PC-3 (cell line): Measurements from ENCODE around the gene SLMAP. TPM values are rescaled to one million over a fixed set of nuclear protein-coding genes. Genes with fewer than 3 reads are reported as not detected.

Experiments
- ATAC-seq: fragments of 200-7000 bp; cut with Tn5 transposase; 2 replicates; pipeline ENCODE4 v1.9.1; 2020; ENCODE audit warnings: mild to moderate bottlenecking, moderate library complexity
- BruUV-seq: library from RNA; stranded (reverse); fragments of 400-500 nt; replicated peaks from 2 replicates; lab custom pipeline; 2021; lab: Mats Ljungman, UMichigan
- CTCF ChIA-PET: fragments of 300-600 bp; sonication (Branson Sonifier 250); formaldehyde crosslinking; loops from one replicate; lab custom pipeline; 2022; ENCODE audit warnings: antibody characterized with exemption; lab: Charles Lee
- POLR2A ChIA-PET: fragments of 300-600 bp; sonication (Branson Sonifier 250); formaldehyde crosslinking; loops from one replicate; lab custom pipeline; 2022; ENCODE audit warnings: antibody characterized with exemption; ENCODE audit not compliant: unreplicated experiment; lab: Charles Lee
- DNase-seq: peaks from one replicate; pipeline ENCODE4 v3.0.0-alpha.2; 2015
- H2AFZ ChIP-seq: fragments of 300-600 bp; sonication (generic); 2 replicates; pipeline ENCODE4 v1.6.0; 2016; ENCODE audit warnings: antibody characterized with exemption, low read length
- H3F3A ChIP-seq: fragments of 300-600 bp; sonication (generic); one replicate; pipeline ENCODE4 v1.6.0; 2017; ENCODE audit warnings: antibody characterized with exemption, low read length, control low read depth, mild to moderate bottlenecking; ENCODE audit not compliant: unreplicated experiment
- H3K27ac ChIP-seq: fragments of 300-600 bp; sonication (generic); 2 replicates; pipeline ENCODE4 v1.5.1; 2016; ENCODE audit warnings: mild to moderate bottlenecking, low read length
- H3K27me3 ChIP-seq: fragments of 300-600 bp; sonication (generic); 2 replicates; pipeline ENCODE4 v1.6.1; 2016; ENCODE audit warnings: low read length, mixed read lengths
- H3K36me3 ChIP-seq: fragments of 300-600 bp; sonication (generic); 2 replicates; pipeline ENCODE4 v1.6.1; 2016; ENCODE audit warnings: low read depth, mixed run types, low read length, mixed read lengths
- H3K4me1 ChIP-seq: fragments of 300-600 bp; sonication (generic); 2 replicates; pipeline ENCODE4 v1.5.1; 2016; ENCODE audit warnings: low read length; ENCODE audit not compliant: insufficient read depth
- H3K4me2 ChIP-seq: fragments of 300-600 bp; sonication (generic); 2 replicates; pipeline ENCODE4 v1.6.0; 2016; ENCODE audit warnings: low read length
- H3K4me3 ChIP-seq: fragments of 300-600 bp; sonication (generic); 2 replicates; pipeline ENCODE4 v1.5.1; 2016; ENCODE audit warnings: mild to moderate bottlenecking, low read length, mixed read lengths
- H3K79me2 ChIP-seq: fragments of 300-600 bp; sonication (generic); 2 replicates; pipeline ENCODE4 v1.6.1; 2017; ENCODE audit warnings: low read length, mixed read lengths
- H3K9ac ChIP-seq: fragments of 300-600 bp; sonication (generic); 2 replicates; pipeline ENCODE4 v1.6.0; 2016; ENCODE audit warnings: mild to moderate bottlenecking, low read length
- H3K9me2 ChIP-seq: fragments of 300-600 bp; sonication (generic); replicated peaks from 2 replicates; pipeline ENCODE4 v1.6.1; 2016; ENCODE audit warnings: mixed run types, low read length, mixed read lengths
- H3K9me3 ChIP-seq: fragments of 300-600 bp; sonication (generic); 2 replicates; pipeline ENCODE4 v1.6.1; 2016; ENCODE audit warnings: low read length, mixed read lengths
- H4K20me1 ChIP-seq: fragments of 300-600 bp; sonication (generic); 2 replicates; pipeline ENCODE4 v1.6.1; 2016; ENCODE audit warnings: low read length, mixed read lengths
- CTCF ChIP-seq: fragments of 300-600 bp; sonication (generic); conservative IDR thresholded peaks from 2 replicates; pipeline ENCODE4 v1.5.1; 2017; ENCODE audit warnings: antibody characterized with exemption, low read depth, mild to moderate bottlenecking, low read length
- EZH2 ChIP-seq: fragments of 300-600 bp; sonication (generic); IDR thresholded peaks from one replicate; pipeline ENCODE4 v1.6.1; 2017; ENCODE audit warnings: antibody characterized with exemption, mild to moderate bottlenecking, low read length; ENCODE audit not compliant: unreplicated experiment
- EZH2phosphoT487 ChIP-seq: fragments of 300-600 bp; sonication (generic); IDR thresholded peaks from 2 replicates; pipeline ENCODE4 v1.6.1; 2018; ENCODE audit warnings: mild to moderate bottlenecking, antibody characterized with exemption, low read length, borderline replicate concordance
- intact Hi-C: fragments of 100-400 bp; cut with micrococcal nuclease; formaldehyde crosslinking; loops from 2 replicates; pipeline ENCODE4 v1.9.0; 2023
- total RNA-seq: library from RNA; depleted of rRNA; stranded (reverse); fragments of >200 nt; gene quantifications from 2 replicates; pipeline ENCODE4 v1.2.3, GENCODE V29; 2014

Gene SLMAP
- total RNA-seq, 1 experiment from 2014 or later, result 60.0 TPM

GRCh38 chr3:57918123-57918837 is 162.2 kb downstream of the SLMAP start:
- Histone ChIP-seq H3K4me1 (peaks cover 26% of the 10 kb centered on the region), H3K9ac (no peak overlapping the region), H3K4me2 (peak overlapping the region; percentile 20), H3K9me3 (0 out of 2 replicates have a peak, but pooled peaks cover 8% of the 10 kb centered on the region), H3K27me3 (no peaks in the 10 kb centered on the region), H3K79me2 (no peaks in the 10 kb centered on the region), H4K20me1 (no peaks in the 10 kb centered on the region), H3F3A (no peaks in the 10 kb centered on the region), H3K4me3 (no peak overlapping the region), H3K9me2 (no peaks in the 10 kb centered on the region), H3K36me3 (peaks cover 53% of the 10 kb centered on the region), H2AFZ (no peak overlapping the region), H3K27ac (peak overlapping the region; percentile 49)
- intact Hi-C loops, result no loop called here
- no peak for TF ChIP-seq CTCF
- no peak for TF ChIP-seq EZH2phosphoT487
- no peak for TF ChIP-seq EZH2
- DNase-seq (peak; percentile 90), ATAC-seq (peak; percentile 94)
- CTCF ChIA-PET, result no interaction called here
- POLR2A ChIA-PET, result no interaction called here
- no TSS peak for BruUV-seq

- ATAC-seq, result 0 out of 2 replicates have a peak, but pooled peaks have one; percentile 4
- no peaks in the 10 kb centered on the region for H3F3A ChIP-seq
- no peaks in the 10 kb centered on the region for H3K9me2 ChIP-seq
- H3K4me1 ChIP-seq, result peaks cover 26% of the 10 kb centered on the region
- no TSS peak for BruUV-seq
- H3K27ac ChIP-seq, result no peak overlapping the region
- no peak overlapping the region for H3K9ac ChIP-seq
- intact Hi-C loops, result no loop called here
- H2AFZ ChIP-seq, result no peak overlapping the region
- DNase-seq, result peak; percentile 34
- no peak overlapping the region for H3K4me2 ChIP-seq
- H3K4me3 ChIP-seq, result no peak overlapping the region
- H3K79me2 ChIP-seq, result no peaks in the 10 kb centered on the region
- H3K36me3 ChIP-seq, result peaks cover 50% of the 10 kb centered on the region
- H4K20me1 ChIP-seq, result no peaks in the 10 kb centered on the region
- no peak for TF ChIP-seq CTCF
- no peak for TF ChIP-seq EZH2
- no peak for TF ChIP-seq EZH2phosphoT487
- H3K27me3 ChIP-seq, result no peaks in the 10 kb centered on the region
- H3K9me3 ChIP-seq, result 0 out of 2 replicates have a peak, but pooled peaks cover 8% of the 10 kb centered on the region
- POLR2A ChIA-PET, result no interaction called here
- CTCF ChIA-PET, result no interaction called here
Measured at GRCh38 chr3:57919987-57920386, 163.9 kb downstream of the SLMAP start.

GRCh38 chr3:57923101-57923500 is 167.0 kb downstream of the SLMAP start:
- Histone ChIP-seq H3K9ac (no peak overlapping the region), H4K20me1 (no peaks in the 10 kb centered on the region), H3K27ac (no peak overlapping the region), H3K79me2 (no peaks in the 10 kb centered on the region), H3K4me2 (no peak overlapping the region), H3K36me3 (peaks cover 24% of the 10 kb centered on the region), H3K27me3 (no peaks in the 10 kb centered on the region), H3F3A (no peaks in the 10 kb centered on the region), H2AFZ (no peak overlapping the region), H3K4me1 (peaks cover 12% of the 10 kb centered on the region), H3K9me2 (no peaks in the 10 kb centered on the region), H3K9me3 (no peaks in the 10 kb centered on the region), H3K4me3 (no peak overlapping the region)
- DNase-seq (no peak), ATAC-seq (no peak)
- no peak for TF ChIP-seq EZH2phosphoT487
- TF ChIP-seq CTCF, result no peak
- no peak for TF ChIP-seq EZH2
- no TSS peak for BruUV-seq
- ChIA-PET CTCF (no interaction called here), POLR2A (no interaction called here)
- intact Hi-C loops, result no loop called here
